H9 (cell line): Measurements from ENCODE around the gene ERC2. TPM values are rescaled to one million over a fixed set of nuclear protein-coding genes. Genes with fewer than 3 reads are reported as not detected.

Experiments
- DNase-seq: peaks from one replicate; pipeline ENCODE4 v3.0.0-alpha.2; 2017
- H2AFZ ChIP-seq: one replicate; pipeline ENCODE4 v1.6.1; 2013; ENCODE audit warnings: mild to moderate bottlenecking, low read length, control low read depth, moderate library complexity
- H2AK5ac ChIP-seq: 2 replicates; pipeline ENCODE4 v1.6.1; 2013; ENCODE audit warnings: low read length, control low read depth, mixed read lengths; ENCODE audit not compliant: insufficient read length
- H2BK120ac ChIP-seq: one replicate; pipeline ENCODE4 v1.6.1; 2013; ENCODE audit warnings: low read depth, mild to moderate bottlenecking, low read length, control low read depth, inconsistent platforms; ENCODE audit not compliant: poor library complexity, severe bottlenecking
- H2BK12ac ChIP-seq: 2 replicates; pipeline ENCODE4 v1.6.1; 2013; ENCODE audit warnings: low read length, control low read depth, mixed read lengths, low read depth; ENCODE audit not compliant: insufficient read length
- H2BK15ac ChIP-seq: 2 replicates; pipeline ENCODE4 v1.6.1; 2013; ENCODE audit warnings: low read depth, low read length, control low read depth
- H2BK20ac ChIP-seq: one replicate; pipeline ENCODE4 v1.6.1; 2013; ENCODE audit warnings: low read depth, mild to moderate bottlenecking, low read length, control low read depth, inconsistent platforms; ENCODE audit not compliant: poor library complexity, severe bottlenecking
- H2BK5ac ChIP-seq: 2 replicates; pipeline ENCODE4 v1.6.1; 2013; ENCODE audit warnings: low read length, control low read depth, mixed read lengths; ENCODE audit not compliant: insufficient read length
- H3K14ac ChIP-seq: 2 replicates; pipeline ENCODE4 v1.6.1; 2013; ENCODE audit warnings: low read length, control low read depth; ENCODE audit not compliant: insufficient read depth
- H3K18ac ChIP-seq: 2 replicates; pipeline ENCODE4 v1.6.1; 2013; ENCODE audit warnings: low read depth, mild to moderate bottlenecking, mixed read lengths, low read length, control low read depth; ENCODE audit not compliant: insufficient read length
- H3K23ac ChIP-seq: 2 replicates; pipeline ENCODE4 v1.6.1; 2013; ENCODE audit warnings: low read length, control low read depth, mixed read lengths, low read depth; ENCODE audit not compliant: insufficient read length
- H3K23me2 ChIP-seq: 2 replicates; pipeline ENCODE4 v1.6.1; 2013; ENCODE audit warnings: low read depth, mild to moderate bottlenecking, mixed read lengths, low read length, control low read depth; ENCODE audit not compliant: insufficient read length, poor library complexity, severe bottlenecking
- H3K27ac ChIP-seq: 2 replicates; pipeline ENCODE4 v1.5.1; 2013; ENCODE audit warnings: low read length, control low read depth, mixed read lengths, low read depth; ENCODE audit not compliant: insufficient read length
- H3K27me3 ChIP-seq: 2 replicates; pipeline ENCODE4 v1.6.1; 2013; ENCODE audit warnings: low read length, control low read depth, inconsistent platforms; ENCODE audit not compliant: insufficient read depth
- H3K4ac ChIP-seq: 2 replicates; pipeline ENCODE4 v1.6.1; 2013; ENCODE audit warnings: low read depth, mild to moderate bottlenecking, control low read depth, inconsistent platforms, low read length, moderate library complexity
- H3K4me1 ChIP-seq: 2 replicates; pipeline ENCODE4 v1.6.1; 2013; ENCODE audit warnings: low read length, control low read depth, inconsistent platforms; ENCODE audit not compliant: insufficient read depth
- H3K4me2 ChIP-seq: 2 replicates; pipeline ENCODE4 v1.6.1; 2013; ENCODE audit warnings: low read length, control low read depth, mixed read lengths; ENCODE audit not compliant: insufficient read length, insufficient read depth
- H3K56ac ChIP-seq: 2 replicates; pipeline ENCODE4 v1.6.1; 2013; ENCODE audit warnings: low read depth, mild to moderate bottlenecking, mixed read lengths, low read length, control low read depth; ENCODE audit not compliant: insufficient read length
- H3K79me1 ChIP-seq: 2 replicates; pipeline ENCODE4 v1.6.1; 2013; ENCODE audit warnings: low read depth, mild to moderate bottlenecking, moderate library complexity, low read length, control low read depth, inconsistent platforms; ENCODE audit not compliant: insufficient read depth, poor library complexity, severe bottlenecking
- H3K79me2 ChIP-seq: 2 replicates; pipeline ENCODE4 v1.6.1; 2013; ENCODE audit warnings: low read length, control low read depth, inconsistent platforms; ENCODE audit not compliant: insufficient read depth
- H3K9ac ChIP-seq: 2 replicates; pipeline ENCODE4 v1.6.1; 2013; ENCODE audit warnings: low read length, control low read depth, mixed read lengths; ENCODE audit not compliant: insufficient read length; ENCODE audit errors: extremely low read depth
- H3K9me3 ChIP-seq: one replicate; pipeline ENCODE4 v1.6.1; 2013; ENCODE audit warnings: low read depth, low read length, inconsistent platforms; ENCODE audit not compliant: control insufficient read depth
- H3T11ph ChIP-seq: one replicate; pipeline ENCODE4 v1.6.1; 2013; ENCODE audit warnings: mild to moderate bottlenecking, low read length, control low read depth, inconsistent platforms
- H4K20me1 ChIP-seq: one replicate; pipeline ENCODE4 v1.6.1; 2013; ENCODE audit not compliant: control insufficient read depth, insufficient read length, insufficient read depth
- H4K5ac ChIP-seq: 2 replicates; pipeline ENCODE4 v1.6.1; 2013; ENCODE audit warnings: low read depth, mild to moderate bottlenecking, mixed read lengths, low read length, control low read depth; ENCODE audit not compliant: insufficient read length
- H4K8ac ChIP-seq: replicated peaks from 2 replicates; pipeline ENCODE4 v1.6.1; 2013; ENCODE audit warnings: low read length, control low read depth, mixed read lengths, low read depth; ENCODE audit not compliant: insufficient read length
- H4K91ac ChIP-seq: 2 replicates; pipeline ENCODE4 v1.6.1; 2013; ENCODE audit warnings: low read depth, mild to moderate bottlenecking, moderate library complexity, mixed read lengths, low read length, control low read depth; ENCODE audit not compliant: insufficient read length
- H3K27ac Mint-ChIP-seq, 3 experiments: 2 replicates in 2 of 3; 3 replicates in 1 of 3; pipeline ENCODE4 v1.8.0; 2020 to 2021; ENCODE audit warnings: mixed read lengths in 3 of 3, mild to moderate bottlenecking in 1 of 3, moderate library complexity in 1 of 3
- H3K27me3 Mint-ChIP-seq: 2 replicates; pipeline ENCODE4 v1.8.0; 2021; ENCODE audit warnings: low read depth, mild to moderate bottlenecking, moderate library complexity, mixed read lengths
- H3K36me3 Mint-ChIP-seq, 3 experiments: 2 replicates in 2 of 3; 3 replicates in 1 of 3; pipeline ENCODE4 v1.8.0; 2020 to 2021; ENCODE audit warnings: low read depth in 3 of 3, mixed read lengths in 3 of 3; ENCODE audit not compliant: insufficient read depth in 1 of 3
- H3K4me1 Mint-ChIP-seq, 2 experiments: 2 replicates each; pipeline ENCODE4 v1.8.0; 2020; ENCODE audit warnings: mixed read lengths in 2 of 2
- H3K4me3 Mint-ChIP-seq, 2 experiments: 2 replicates in 1 of 2; 3 replicates in 1 of 2; pipeline ENCODE4 v1.8.0; 2020 to 2021; ENCODE audit warnings: mild to moderate bottlenecking in 2 of 2, mixed read lengths in 2 of 2, moderate library complexity in 1 of 2
- H3K9me3 Mint-ChIP-seq, 2 experiments: 2 replicates in 1 of 2; 3 replicates in 1 of 2; pipeline ENCODE4 v1.8.0; 2020; ENCODE audit warnings: mild to moderate bottlenecking in 2 of 2, mixed read lengths in 2 of 2, moderate library complexity in 1 of 2
- CTCF ChIP-seq: fragments of 200-600 bp; sonication (generic); conservative IDR thresholded peaks from 3 replicates; pipeline ENCODE4 v1.8.0; 2021; ENCODE audit warnings: antibody characterized with exemption, mild to moderate bottlenecking
- WGBS: extraction: QIAGEN DNeasy Blood & Tissue Kit; methylation state at CpG from one replicate; pipeline ENCODE4 v1.1.7; 2013; ENCODE audit warnings: missing lambda C conversion rate, low lambda C conversion rate, mixed read lengths; ENCODE audit not compliant: insufficient read length; ENCODE audit errors: extremely low coverage; 5-methylcytosine and 5-hydroxymethylcytosine counted together
- total RNA-seq: library from RNA; stranded (reverse); gene quantifications from 2 replicates; pipeline ENCODE4 v1.2.1, GENCODE V29; 2021

ERC2 gene
- total RNA-seq, 1 experiment from 2014 or later, result 15.4 TPM

GRCh38 chr3:55643283-55643682 is 825.0 kb downstream of the ERC2 start:
- H3K9me3 Mint-ChIP-seq, result no peaks in the 10 kb centered on the region
- TF ChIP-seq CTCF, result no peak
- Histone ChIP-seq H3K14ac (no peak overlapping the region), H2BK12ac (no peak overlapping the region), H4K5ac (no peak overlapping the region), H2AFZ (no peak overlapping the region), H3K4me2 (no peak overlapping the region), H2BK20ac (no peak overlapping the region), H3K27ac (no peak overlapping the region), H3K18ac (no peak overlapping the region), H3K27me3 (no peaks in the 10 kb centered on the region), H3K9ac (no peak overlapping the region), H2BK5ac (no peak overlapping the region), H3K4ac (no peak overlapping the region), H3K9me3 (no peaks in the 10 kb centered on the region), H3K56ac (no peak overlapping the region), H3K23ac (no peak overlapping the region), H4K91ac (no peak overlapping the region), H3K23me2 (no peaks in the 10 kb centered on the region), H3K79me1 (no peaks in the 10 kb centered on the region), H2BK15ac (no peak overlapping the region), H4K20me1 (no peaks in the 10 kb centered on the region), H2AK5ac (no peak overlapping the region), H3K4me1 (peaks cover 25% of the 10 kb centered on the region; the same call in 1 of the 2 replicates), H3K79me2 (no peaks in the 10 kb centered on the region), H2BK120ac (no peak overlapping the region), H4K8ac (no peak overlapping the region), H3T11ph (no peak overlapping the region)
- no CpG with 5 or more reads among the region's 2 CpGs for WGBS
- H3K27ac Mint-ChIP-seq, result no peak overlapping the region
- no peaks in the 10 kb centered on the region for H3K36me3 Mint-ChIP-seq
- no peak overlapping the region for H3K4me3 Mint-ChIP-seq
- no peaks in the 10 kb centered on the region for H3K27me3 Mint-ChIP-seq
- no peak for DNase-seq
- peaks cover 42 to 46% of the 10 kb centered on the region in 2 experiments for H3K4me1 Mint-ChIP-seq
